CD4-positive, alpha-beta T cell treated with Interleukin-1 beta for 1 hour (primary cell): ENCODE data around the gene EYS.
"Not testable (repeated sequence)": the region's sequence is repeated elsewhere in the genome, so short reads cannot be mapped to it uniquely, and the experiment has no call there.

ENCODE experiments used
- DNase-seq, 2 donors: peaks; one replicate each; pipeline ENCODE4 v3.0.0-alpha.2; 2020 to 2022

The EYS gene

GRCh38 chr6:63926950-63927927 lies 1779.8 kb downstream of the EYS start:
- no peak for DNase-seq

- no peak for DNase-seq
Measured at GRCh38 chr6:63926258-63926780, 1780.7 kb downstream of the EYS start.

- DNase-seq, result peak in 1 of 2 donors; percentile 22
Measured at GRCh38 chr6:63923139-63923739, 1783.8 kb downstream of the EYS start.

DNA sequence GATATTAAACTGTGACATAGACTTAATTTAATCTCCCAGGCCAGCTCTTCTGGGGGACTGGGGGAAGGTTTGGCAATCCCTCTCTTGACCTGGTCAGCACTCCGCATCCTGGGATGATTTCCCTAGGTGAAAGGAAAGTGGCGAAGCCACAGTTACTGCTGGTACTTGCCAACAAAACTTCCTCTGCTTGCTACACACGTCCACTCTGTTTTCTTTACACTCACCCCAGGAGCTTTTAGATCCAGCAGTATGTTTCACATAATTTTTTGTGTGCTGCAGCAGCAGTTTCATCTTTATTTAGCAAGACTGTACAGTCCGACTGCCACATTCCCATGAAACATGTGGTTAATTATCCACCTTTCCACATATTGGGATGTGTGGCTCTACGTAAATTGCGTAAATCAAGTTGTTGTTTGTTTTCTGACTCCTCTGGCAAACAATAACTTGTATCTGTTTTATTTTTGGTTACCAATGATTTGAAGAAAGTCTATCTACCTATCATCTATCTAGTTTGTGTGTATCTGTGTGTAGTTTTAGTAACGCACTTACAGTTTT lies 1787.4 kb downstream of the EYS start:
- no peak for DNase-seq

GRCh38 chr6:63912887-63913286 lies 1794.1 kb downstream of the EYS start:
- DNase-seq, result no peak

GRCh38 chr6:63910863-63911551 lies 1796.0 kb downstream of the EYS start:
- DNase-seq, result no peak

GRCh38 chr6:63904650-63905248 lies 1802.3 kb downstream of the EYS start:
- no peak for DNase-seq

GRCh38 chr6:63899550-63899949 lies 1807.5 kb downstream of the EYS start:
- no peak for DNase-seq

DNA sequence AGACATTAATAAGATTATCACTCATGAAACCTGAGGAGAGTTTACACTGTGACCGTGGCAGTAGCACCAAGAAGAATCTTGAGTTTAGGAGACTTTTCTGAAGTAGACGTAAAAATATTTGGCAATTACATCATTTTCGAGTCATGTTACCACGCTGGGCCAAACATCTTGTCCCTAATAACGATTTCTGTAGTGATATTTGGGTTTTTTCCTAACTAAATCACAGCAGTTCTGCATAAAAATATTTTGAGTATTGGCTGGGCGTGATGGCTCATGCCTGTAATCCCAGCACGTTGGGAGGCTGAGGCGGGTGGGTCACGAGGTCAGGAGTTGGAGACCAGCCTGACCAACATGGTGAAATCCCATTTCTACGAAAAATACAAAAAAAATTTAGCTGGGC lies 1809.1 kb downstream of the EYS start:
- no peak for DNase-seq

DNA sequence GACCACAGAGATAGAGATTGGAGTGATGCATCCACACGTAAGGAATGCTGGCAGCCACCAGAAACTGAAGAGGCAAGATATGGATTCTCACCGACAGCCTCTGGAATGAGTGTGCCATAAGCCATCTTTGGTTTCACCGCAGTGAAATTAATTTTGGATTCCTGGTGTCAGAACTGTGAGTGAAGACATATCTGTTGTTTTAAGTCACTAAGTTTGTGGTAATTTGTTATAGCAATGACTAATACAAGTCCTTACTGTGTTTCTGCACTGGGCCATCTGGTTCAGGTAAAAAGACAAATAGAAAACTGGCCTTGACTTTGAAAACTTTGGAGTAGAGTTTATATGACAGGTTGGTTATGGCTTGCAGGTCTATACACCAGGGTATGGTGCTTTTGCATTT lies 1809.6 kb downstream of the EYS start:
- DNase-seq, result no peak

DNA sequence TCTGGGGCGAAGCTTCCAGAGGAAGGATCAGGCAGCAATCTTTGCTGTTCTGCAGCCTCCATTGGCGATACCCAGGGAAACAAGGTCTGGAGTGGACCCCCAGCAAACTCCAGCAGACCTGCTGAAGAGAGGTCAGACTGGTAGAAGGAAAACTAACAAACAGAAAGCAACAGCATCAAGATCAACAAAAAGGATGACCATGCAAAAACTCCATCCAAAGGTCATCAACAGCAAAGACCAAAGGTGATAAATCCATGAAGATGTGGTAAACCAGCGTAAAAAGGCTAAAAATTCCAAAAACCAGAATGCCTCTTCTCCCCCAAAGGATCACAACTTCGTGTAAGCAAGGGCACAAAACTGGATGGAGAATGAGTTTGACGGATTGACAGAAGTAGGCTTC lies 1818.6 kb downstream of the EYS start:
- DNase-seq, result no peak

DNA sequence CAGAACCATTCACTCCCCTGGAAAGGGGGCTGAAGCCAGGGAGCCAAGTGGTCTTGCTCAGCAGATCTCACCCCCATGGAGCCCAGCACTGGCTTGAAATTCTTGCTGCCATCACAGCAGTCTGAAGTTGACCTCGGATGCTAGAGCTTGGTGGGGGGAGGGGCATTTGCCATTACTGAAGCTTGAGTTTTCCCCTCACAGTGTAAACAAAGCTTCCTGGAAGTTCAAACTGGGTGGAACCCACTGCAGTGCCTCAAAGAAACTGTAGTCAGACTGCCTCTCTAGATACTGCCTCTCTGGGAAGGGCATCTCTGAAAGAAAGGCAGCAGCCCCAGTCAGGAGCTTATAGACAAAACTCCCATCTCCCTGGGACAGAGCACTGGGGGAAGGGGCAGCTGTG lies 1819.2 kb downstream of the EYS start:
- DNase-seq, result not testable (repeated sequence)

DNA sequence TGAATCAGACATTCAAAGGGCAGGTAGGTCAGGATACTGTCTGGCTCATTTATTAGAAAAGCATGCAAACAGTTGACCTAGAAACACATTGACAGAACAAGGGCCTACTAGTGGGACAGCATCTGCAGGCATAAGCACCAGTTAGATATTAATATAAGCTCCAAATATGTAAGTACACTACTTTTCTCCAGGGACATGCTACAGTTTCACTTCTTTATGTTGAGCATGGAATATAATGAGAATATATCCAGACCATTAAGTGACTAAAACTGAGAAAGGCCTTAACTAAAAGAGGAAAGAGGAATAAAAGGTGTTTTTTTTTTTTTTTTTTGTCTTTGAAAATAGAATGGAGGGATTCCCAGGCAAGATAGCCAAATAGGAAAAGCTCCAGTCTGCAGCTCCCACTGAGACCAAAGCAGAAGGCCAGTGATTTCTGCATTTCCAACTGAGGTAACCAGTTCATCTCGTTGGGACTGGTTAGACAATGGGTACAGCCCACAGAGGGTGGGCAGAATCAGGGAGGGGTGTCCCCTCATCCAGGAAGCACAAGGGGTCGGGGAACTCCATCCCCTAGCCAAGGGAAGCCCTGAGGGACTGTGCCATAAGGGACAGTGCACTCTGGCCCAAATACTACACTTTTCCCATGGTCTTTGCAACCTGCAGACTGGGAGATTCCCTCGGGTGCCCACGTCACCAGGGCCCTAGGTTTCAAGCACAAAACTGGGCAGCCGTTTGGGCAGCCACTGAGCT lies 1819.8 kb downstream of the EYS start:
- no peak for DNase-seq

GRCh38 chr6:63886341-63886740 lies 1820.7 kb downstream of the EYS start:
- DNase-seq, result no peak

GRCh38 chr6:63883597-63883996 lies 1823.4 kb downstream of the EYS start:
- DNase-seq, result no peak

DNA sequence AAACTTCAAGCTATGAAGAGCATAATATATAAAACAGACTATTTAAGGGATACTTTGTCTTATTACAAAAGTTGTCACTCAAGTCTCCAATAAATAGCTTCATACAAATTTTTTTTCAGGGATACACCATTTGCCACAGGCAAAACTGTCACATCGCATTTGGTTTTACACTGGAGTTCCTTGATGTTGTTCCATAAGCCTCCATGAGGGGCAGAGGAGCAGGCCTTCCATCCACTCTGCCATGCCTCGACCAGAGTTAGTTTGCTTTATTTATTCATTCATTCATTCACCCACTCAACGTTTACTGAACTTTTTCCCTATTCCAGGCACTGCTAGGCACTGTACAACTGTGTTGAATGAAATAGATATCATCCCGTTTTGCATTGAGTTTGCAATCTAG lies 1824.8 kb downstream of the EYS start:
- DNase-seq, result no peak

GRCh38 chr6:63881791-63882190 lies 1825.2 kb downstream of the EYS start:
- no peak for DNase-seq

- DNase-seq, result no peak
Measured at GRCh38 chr6:63872233-63872632, 1834.8 kb downstream of the EYS start.

DNA sequence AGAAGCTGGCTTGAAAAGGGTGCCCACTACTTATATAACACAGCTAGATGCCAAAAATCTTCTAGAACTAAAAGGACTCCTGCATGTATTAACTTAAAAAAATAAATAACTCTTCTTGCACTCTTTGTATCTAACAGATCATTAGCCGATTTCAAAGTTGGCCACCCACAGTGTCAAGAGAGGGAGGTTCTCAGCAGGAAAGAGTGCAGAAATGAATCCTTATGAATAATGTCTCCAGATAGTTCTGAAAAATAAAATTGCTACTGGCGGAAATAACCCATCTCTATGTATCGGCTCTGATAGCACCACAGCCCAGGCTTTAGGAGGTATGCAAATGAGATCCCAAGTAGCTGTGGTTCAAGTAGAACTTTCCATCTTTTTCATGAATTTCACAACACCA lies 1838.7 kb downstream of the EYS start:
- no peak for DNase-seq

GRCh38 chr6:63864671-63865318 lies 1842.2 kb downstream of the EYS start:
- DNase-seq, result no peak

- DNase-seq, result no peak
Measured at GRCh38 chr6:63864061-63864460, 1843.0 kb downstream of the EYS start.
